OCI-LY7 (cell line): ENCODE measurements around the gene PHETA1. TPM values are rescaled to one million over a fixed set of nuclear protein-coding genes. Genes with fewer than 3 reads are reported as not detected.

Experiments used
- BruUV-seq: library from RNA; stranded (reverse); fragments of 400-500 nt; replicated peaks from 2 replicates; lab custom pipeline; 2021; lab: Mats Ljungman, UMichigan
- CTCF ChIA-PET: fragments of 300-600 bp; sonication (Branson Sonifier 250); formaldehyde crosslinking; loops from one replicate; lab custom pipeline; 2022; ENCODE audit warnings: antibody characterized with exemption; ENCODE audit not compliant: unreplicated experiment; lab: Charles Lee
- POLR2A ChIA-PET: fragments of 300-600 bp; sonication (Branson Sonifier 250); formaldehyde crosslinking; loops from one replicate; lab custom pipeline; 2022; ENCODE audit warnings: antibody characterized with exemption; lab: Charles Lee
- DNase-seq: peaks from one replicate; pipeline ENCODE4 v3.0.0-alpha.2; 2015; ENCODE audit warnings: low spot score
- H2AFZ ChIP-seq: fragments of 200-600 bp; sonication (generic), shearing (Covaris generic); 2 replicates; pipeline ENCODE4 v1.6.1; 2014; ENCODE audit warnings: mild to moderate bottlenecking, antibody characterized with exemption, low read length, moderate library complexity
- H3K27ac ChIP-seq: fragments of 200-600 bp; sonication (generic); 2 replicates; pipeline ENCODE4 v1.5.1; 2014; ENCODE audit warnings: mixed run types, low read depth, mild to moderate bottlenecking, moderate library complexity, low read length, inconsistent platforms; ENCODE audit not compliant: poor library complexity, severe bottlenecking
- H3K36me3 ChIP-seq: fragments of 200-600 bp; sonication (generic); 2 replicates; pipeline ENCODE4 v1.6.1; 2014; ENCODE audit warnings: mild to moderate bottlenecking, antibody characterized with exemption, low read length, moderate library complexity, mixed read lengths; ENCODE audit not compliant: insufficient read depth
- H3K4me1 ChIP-seq: fragments of 200-600 bp; sonication (generic); 2 replicates; pipeline ENCODE4 v1.5.1; 2014; ENCODE audit warnings: mild to moderate bottlenecking, low read length; ENCODE audit not compliant: insufficient read depth, poor library complexity, severe bottlenecking
- H3K4me2 ChIP-seq: fragments of 200-600 bp; sonication (generic); 2 replicates; pipeline ENCODE4 v1.6.1; 2014; ENCODE audit warnings: mild to moderate bottlenecking, low read length
- H3K4me3 ChIP-seq: fragments of 200-600 bp; sonication (generic); 2 replicates; pipeline ENCODE4 v1.5.1; 2014; ENCODE audit warnings: mild to moderate bottlenecking, low read depth, low read length; ENCODE audit not compliant: poor library complexity, severe bottlenecking
- H3K79me2 ChIP-seq: fragments of 200-600 bp; sonication (generic); 2 replicates; pipeline ENCODE4 v1.6.1; 2016; ENCODE audit warnings: low read depth, mild to moderate bottlenecking, low read length, moderate library complexity, mixed read lengths; ENCODE audit not compliant: insufficient read depth
- H3K9me2 ChIP-seq: fragments of 200-600 bp; sonication (generic); 2 replicates; pipeline ENCODE4 v1.6.1; 2016; ENCODE audit warnings: mild to moderate bottlenecking, low read length, mixed read lengths; ENCODE audit not compliant: insufficient read depth
- H3K9me3 ChIP-seq: fragments of 200-600 bp; sonication (generic); 2 replicates; pipeline ENCODE4 v1.6.1; 2014; ENCODE audit warnings: mild to moderate bottlenecking, mixed run types, low read length, mixed read lengths
- H4K20me1 ChIP-seq: fragments of 200-600 bp; sonication (generic); 2 replicates; pipeline ENCODE4 v1.6.1; 2014; ENCODE audit warnings: mild to moderate bottlenecking, antibody characterized with exemption, low read length, moderate library complexity, mixed read lengths; ENCODE audit not compliant: insufficient read depth
- EZH2phosphoT487 ChIP-seq: fragments of 200-600 bp; sonication (generic); IDR thresholded peaks from 2 replicates; pipeline ENCODE4 v1.6.1; 2018; ENCODE audit warnings: low read depth, borderline replicate concordance, mild to moderate bottlenecking, mixed run types, antibody characterized with exemption, low read length, moderate library complexity, mixed read lengths
- intact Hi-C: fragments of 100-400 bp; cut with micrococcal nuclease; formaldehyde crosslinking; loops from one replicate; pipeline ENCODE4 v1.10.0; 2022; ENCODE audit not compliant: unreplicated experiment
- total RNA-seq, 2 experiments: library from RNA; depleted of rRNA in 1 of 2; stranded (reverse); fragments of >200 nt in 1 of 2; shearing (Covaris generic) in 1 of 2; gene quantifications; 2 replicates each; pipeline ENCODE4 v1.2.3, GENCODE V29; 2014 to 2022
- TF ChIP-seq, protein P1 (sequence below): fragments of 200-600 bp; sonication (generic); conservative IDR thresholded peaks from 2 replicates; pipeline ENCODE4 v1.5.1; 2014; ENCODE audit warnings: mild to moderate bottlenecking, antibody characterized with exemption, low read length, moderate library complexity, mixed read lengths

Gene PHETA1
- total RNA-seq, 2 experiments from 2014 or later = 0.73 to 2.7 TPM

DNA sequence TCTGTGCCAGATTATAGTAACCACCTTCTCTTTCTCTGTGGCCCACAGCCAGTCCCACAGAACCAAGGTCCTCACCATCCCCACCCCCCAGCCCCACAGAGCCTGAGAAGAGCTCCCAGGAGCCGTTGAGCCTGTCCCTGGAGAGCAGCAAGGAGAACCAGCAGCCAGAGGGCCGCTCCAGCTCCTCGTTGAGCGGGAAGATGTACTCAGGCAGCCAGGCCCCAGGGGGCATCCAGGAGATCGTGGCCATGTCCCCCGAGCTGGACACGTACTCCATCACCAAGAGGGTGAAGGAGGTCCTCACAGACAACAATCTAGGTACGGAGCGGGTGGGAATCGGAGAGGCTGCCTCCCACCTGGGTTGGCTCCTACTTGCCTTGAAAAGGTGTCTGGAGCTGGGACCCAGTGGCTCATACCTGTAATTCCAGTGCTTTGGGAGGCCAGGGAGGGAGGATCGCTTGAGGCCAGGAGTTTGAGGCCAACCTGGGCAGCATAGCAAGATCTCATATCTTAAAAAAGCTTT, 34.4 kb downstream of the PHETA1 start:
- H3K79me2 ChIP-seq = no peaks in the 10 kb centered on the region
- no peaks in the 10 kb centered on the region for H3K36me3 ChIP-seq
- no peaks in the 10 kb centered on the region for H4K20me1 ChIP-seq
- no peaks in the 10 kb centered on the region for H3K9me2 ChIP-seq
- intact Hi-C loops = no loop called here
- H3K4me1 ChIP-seq = no peaks in the 10 kb centered on the region
- H3K4me2 ChIP-seq = no peak overlapping the region
- BruUV-seq = no TSS peak
- no peak overlapping the region for H3K27ac ChIP-seq
- POLR2A ChIA-PET = no interaction called here
- H3K4me3 ChIP-seq = no peak overlapping the region
- H2AFZ ChIP-seq = no peak overlapping the region
- DNase-seq = no peak
- H3K9me3 ChIP-seq = no peaks in the 10 kb centered on the region
- CTCF ChIA-PET = interaction anchor here (0.6 kb wide), 1 partner anchor 212 kb away, joined by 6 read pairs; no protein-coding TSS in a partner anchor
- no peak for TF ChIP-seq EZH2phosphoT487
- TF ChIP-seq, protein P1, sequence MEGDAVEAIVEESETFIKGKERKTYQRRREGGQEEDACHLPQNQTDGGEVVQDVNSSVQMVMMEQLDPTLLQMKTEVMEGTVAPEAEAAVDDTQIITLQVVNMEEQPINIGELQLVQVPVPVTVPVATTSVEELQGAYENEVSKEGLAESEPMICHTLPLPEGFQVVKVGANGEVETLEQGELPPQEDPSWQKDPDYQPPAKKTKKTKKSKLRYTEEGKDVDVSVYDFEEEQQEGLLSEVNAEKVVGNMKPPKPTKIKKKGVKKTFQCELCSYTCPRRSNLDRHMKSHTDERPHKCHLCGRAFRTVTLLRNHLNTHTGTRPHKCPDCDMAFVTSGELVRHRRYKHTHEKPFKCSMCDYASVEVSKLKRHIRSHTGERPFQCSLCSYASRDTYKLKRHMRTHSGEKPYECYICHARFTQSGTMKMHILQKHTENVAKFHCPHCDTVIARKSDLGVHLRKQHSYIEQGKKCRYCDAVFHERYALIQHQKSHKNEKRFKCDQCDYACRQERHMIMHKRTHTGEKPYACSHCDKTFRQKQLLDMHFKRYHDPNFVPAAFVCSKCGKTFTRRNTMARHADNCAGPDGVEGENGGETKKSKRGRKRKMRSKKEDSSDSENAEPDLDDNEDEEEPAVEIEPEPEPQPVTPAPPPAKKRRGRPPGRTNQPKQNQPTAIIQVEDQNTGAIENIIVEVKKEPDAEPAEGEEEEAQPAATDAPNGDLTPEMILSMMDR = no peak

DNA sequence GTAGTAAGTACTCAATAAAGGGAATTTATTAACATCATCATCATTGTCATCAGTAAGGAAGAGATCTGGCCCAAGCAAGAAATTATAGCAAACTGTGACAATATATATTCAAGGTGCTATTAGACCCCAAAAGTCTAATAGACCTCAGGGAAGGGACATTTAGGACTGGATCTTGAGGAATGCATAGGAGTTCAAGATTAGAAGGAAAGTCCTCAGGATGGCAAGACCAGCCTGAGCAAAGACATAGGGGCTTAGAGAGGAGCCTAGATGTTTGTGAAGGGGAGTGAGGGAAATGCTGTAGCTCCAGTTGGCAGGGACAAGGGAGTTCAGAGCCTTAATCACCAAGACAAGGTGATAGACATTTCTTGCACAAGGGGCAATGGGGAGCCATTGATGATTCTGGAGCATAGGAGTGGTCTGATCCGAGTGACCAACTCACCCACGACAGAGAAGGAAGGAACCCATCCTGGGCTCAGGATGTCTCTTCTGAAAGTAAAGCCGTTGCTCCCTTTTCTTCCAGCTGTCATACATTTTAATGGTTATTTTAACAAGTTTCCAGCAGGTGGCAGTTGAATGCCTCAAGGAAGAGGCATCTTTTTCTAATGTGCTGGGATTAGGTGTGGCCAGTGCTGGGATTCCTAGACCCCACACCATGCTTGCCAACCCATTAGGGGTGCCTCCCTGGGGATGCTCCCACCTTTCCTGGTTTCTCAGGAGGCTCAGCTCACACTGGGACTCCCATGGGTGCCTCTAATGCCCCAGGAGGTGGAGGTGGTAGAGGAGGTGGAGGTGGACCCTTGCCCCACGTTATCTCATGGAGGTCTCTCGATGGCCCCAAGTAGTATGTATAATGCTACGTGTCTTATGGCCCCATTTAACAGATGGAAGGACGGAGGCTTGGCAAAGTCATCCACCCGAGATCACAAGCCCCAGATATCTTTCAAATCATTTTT, 37.8 kb downstream of the PHETA1 start:
- POLR2A ChIA-PET = interaction anchor here (0.5 kb wide), 1 partner anchor 790 kb away, joined by 5 read pairs; no protein-coding TSS in a partner anchor
- no peak for TF ChIP-seq EZH2phosphoT487
- TF ChIP-seq, protein P1 = peak; percentile 75

More for the DNA sequence above, 37.8 kb downstream of the PHETA1 start:
- H3K4me2 ChIP-seq = no peak overlapping the region
- H3K36me3 ChIP-seq = no peaks in the 10 kb centered on the region
- H4K20me1 ChIP-seq = no peaks in the 10 kb centered on the region
- H3K9me3 ChIP-seq = no peaks in the 10 kb centered on the region
- H2AFZ ChIP-seq = no peak overlapping the region
- H3K4me3 ChIP-seq = no peak overlapping the region
- H3K79me2 ChIP-seq = no peaks in the 10 kb centered on the region
- peak; percentile 61 for DNase-seq
- BruUV-seq = no TSS peak
- CTCF ChIA-PET = no interaction called here
- no peak overlapping the region for H3K27ac ChIP-seq
- H3K9me2 ChIP-seq = no peaks in the 10 kb centered on the region
- no peaks in the 10 kb centered on the region for H3K4me1 ChIP-seq
- intact Hi-C loops = no loop called here
